GM12878 (cell line): ENCODE data around the gene FAM162B. TPM values are rescaled to one million over a fixed set of nuclear protein-coding genes. Genes with fewer than 3 reads are reported as not detected.

ENCODE experiments used
- ATAC-seq: fragments of 200-7000 bp; cut with Tn5 transposase; 3 replicates; pipeline ENCODE4 v1.9.1; 2020; ENCODE audit warnings: mild to moderate bottlenecking, moderate library complexity
- BruUV-seq: library from RNA; stranded (reverse); fragments of 400-500 nt; replicated peaks from 2 replicates; lab custom pipeline; 2021; lab: Mats Ljungman, UMichigan
- CTCF ChIA-PET: fragments of 300-600 bp; sonication (Branson Sonifier 250); formaldehyde crosslinking; extraction: SDS; loops from one replicate; lab custom pipeline; 2021; ENCODE audit warnings: inconsistent platforms; lab: Yijun Ruan, JAX
- POLR2A ChIA-PET: fragments of 350-600 bp; formaldehyde crosslinking; extraction: SDS; loops from one replicate; lab custom pipeline; 2021; ENCODE audit warnings: inconsistent platforms; lab: Charles Lee
- RAD21 ChIA-PET: fragments of 300-600 bp; sonication (Branson Sonifier 250); formaldehyde crosslinking; loops from one replicate; lab custom pipeline; 2023; ENCODE audit warnings: antibody characterized with exemption; ENCODE audit not compliant: unreplicated experiment; lab: Charles Lee
- SMC1A ChIA-PET: fragments of 300-600 bp; sonication (Branson Sonifier 250); formaldehyde crosslinking; loops from one replicate; lab custom pipeline; 2023; ENCODE audit not compliant: unreplicated experiment, uncharacterized antibody; lab: Charles Lee
- DNase-seq: peaks from one replicate; pipeline ENCODE4 v3.0.0-alpha.2; 2011; ENCODE audit warnings: low read depth, low spot score
- FAIRE-seq: peaks from 3 replicates; lab custom pipeline; 2011; peaks lifted over from hg19 to GRCh38; lab: Jason Lieb, UNC
- H2AFZ ChIP-seq: 2 replicates; pipeline ENCODE4 v1.6.0; 2011; ENCODE audit warnings: low read depth, low read length, control low read depth; ENCODE audit not compliant: control insufficient read depth
- H3K27ac ChIP-seq: 2 replicates; pipeline ENCODE4 v1.5.1; 2011; ENCODE audit warnings: control low read depth; ENCODE audit not compliant: control insufficient read depth, insufficient read depth
- H3K27me3 ChIP-seq, 2 experiments: replicated peaks in 1 of 2; 2 replicates each; pipeline versions ENCODE4 v1.6.0 to v1.6.1; 2011; ENCODE audit warnings: low read length in 1 of 2; ENCODE audit not compliant: control insufficient read depth in 2 of 2, insufficient read depth in 2 of 2
- H3K36me3 ChIP-seq, 2 experiments: 2 replicates each; pipeline ENCODE4 v1.5.1; 2011; ENCODE audit warnings: low read length in 1 of 2; ENCODE audit not compliant: control insufficient read depth in 2 of 2, insufficient read depth in 2 of 2
- H3K4me1 ChIP-seq: 2 replicates; pipeline ENCODE4 v1.6.1; 2011; ENCODE audit warnings: mild to moderate bottlenecking, low read length, moderate library complexity, mixed read lengths; ENCODE audit not compliant: control insufficient read depth, insufficient read depth
- H3K4me2 ChIP-seq: 2 replicates; pipeline ENCODE4 v1.6.0; 2011; ENCODE audit warnings: control low read depth; ENCODE audit not compliant: control insufficient read depth, insufficient read depth
- H3K4me3 ChIP-seq: fragments of 200-600 bp; sonication (generic); 2 replicates; pipeline ENCODE4 v1.5.1; 2016
- H3K79me2 ChIP-seq: 2 replicates; pipeline ENCODE4 v1.6.0; 2011; ENCODE audit warnings: low read length; ENCODE audit not compliant: control insufficient read depth, insufficient read depth
- H3K9ac ChIP-seq: 2 replicates; pipeline ENCODE4 v1.8.0; 2011; ENCODE audit warnings: low read length, control low read depth, mixed read lengths; ENCODE audit not compliant: control insufficient read depth, insufficient read depth
- H3K9me3 ChIP-seq: replicated peaks from 3 replicates; pipeline ENCODE4 v1.5.1; 2011; ENCODE audit warnings: mild to moderate bottlenecking, low read length; ENCODE audit not compliant: control insufficient read depth, insufficient read depth
- H4K20me1 ChIP-seq: 2 replicates; pipeline ENCODE4 v1.6.0; 2011; ENCODE audit not compliant: control insufficient read depth, insufficient read depth
- BCL3 ChIP-seq: IDR thresholded peaks from 2 replicates; pipeline ENCODE4 v1.6.1; 2011; ENCODE audit warnings: borderline replicate concordance, low read depth, mild to moderate bottlenecking, moderate library complexity, low read length; ENCODE audit not compliant: insufficient read depth, poor library complexity, severe bottlenecking
- DPF2 ChIP-seq: fragments of 450-650 bp; IDR thresholded peaks from 2 replicates; pipeline ENCODE4 v1.6.1; 2017; ENCODE audit warnings: mild to moderate bottlenecking
- E2F8 ChIP-seq: fragments of 450-650 bp; IDR thresholded peaks from 2 replicates; pipeline ENCODE4 v1.6.1; 2018; ENCODE audit warnings: mild to moderate bottlenecking, low read depth, moderate library complexity; ENCODE audit not compliant: partially characterized antibody
- EED ChIP-seq: sonication (generic); IDR thresholded peaks from 2 replicates; pipeline ENCODE4 v1.6.1; 2016; ENCODE audit warnings: antibody characterized with exemption, low read depth
- EGR1 ChIP-seq, 2 experiments: IDR thresholded peaks; 1 replicate in 1 of 2; 2 replicates in 1 of 2; pipeline ENCODE4 v1.6.1; 2011 to 2012; ENCODE audit warnings: low read depth in 2 of 2, low read length in 2 of 2, borderline replicate concordance in 1 of 2, mild to moderate bottlenecking in 1 of 2, moderate library complexity in 1 of 2
- ETV6 ChIP-seq, 2 experiments: fragments of 450-650 bp in 1 of 2; IDR thresholded peaks in 1 of 2; conservative IDR thresholded peaks in 1 of 2; 2 replicates each; pipeline ENCODE4 v1.6.1; 2014; ENCODE audit warnings: antibody characterized with exemption in 1 of 2, borderline replicate concordance in 1 of 2, low read depth in 1 of 2, mild to moderate bottlenecking in 1 of 2, moderate library complexity in 1 of 2
- FOS ChIP-seq: IDR thresholded peaks from 3 replicates; pipeline ENCODE4 v1.6.1; 2011; ENCODE audit warnings: borderline replicate concordance; ENCODE audit not compliant: insufficient read length; ENCODE audit errors: extremely low read depth
- FOXM1 ChIP-seq: IDR thresholded peaks from 2 replicates; pipeline ENCODE4 v1.6.1; 2012; ENCODE audit warnings: low read depth, mild to moderate bottlenecking, inconsistent platforms, low read length, moderate library complexity
- GATAD2B ChIP-seq: fragments of 450-650 bp; conservative IDR thresholded peaks from 2 replicates; pipeline ENCODE4 v1.6.1; 2017; ENCODE audit warnings: low read depth, mild to moderate bottlenecking, moderate library complexity
- MXI1 ChIP-seq: fragments of 150-350 bp; IDR thresholded peaks from 2 replicates; pipeline ENCODE4 v1.6.1; 2011; ENCODE audit warnings: low read depth, mild to moderate bottlenecking, inconsistent platforms, low read length, improper control_type of control experiment
- NFIC ChIP-seq: IDR thresholded peaks from 2 replicates; pipeline ENCODE4 v1.6.1; 2012; ENCODE audit warnings: low read depth, mild to moderate bottlenecking, inconsistent platforms, low read length, moderate library complexity
- PML ChIP-seq: IDR thresholded peaks from 2 replicates; pipeline ENCODE4 v1.6.1; 2012; ENCODE audit warnings: low read length, inconsistent platforms
- SMARCA5 ChIP-seq: fragments of 450-650 bp; IDR thresholded peaks from 2 replicates; pipeline ENCODE4 v1.6.1; 2017; ENCODE audit warnings: mild to moderate bottlenecking
- YBX1 ChIP-seq: fragments of 450-650 bp; IDR thresholded peaks from 2 replicates; pipeline ENCODE4 v1.6.1; 2016; ENCODE audit warnings: antibody characterized with exemption
- YY1 ChIP-seq: IDR thresholded peaks from 2 replicates; pipeline ENCODE4 v1.6.1; 2011; ENCODE audit warnings: low read depth, mild to moderate bottlenecking, low read length
- ZBTB4 ChIP-seq: fragments of 450-650 bp; formaldehyde crosslinking; IDR thresholded peaks from 2 replicates; pipeline ENCODE4 v1.4.0; 2022; ENCODE audit warnings: mild to moderate bottlenecking, moderate library complexity
- ZNF217 ChIP-seq: fragments of 450-650 bp; IDR thresholded peaks from 2 replicates; pipeline ENCODE4 v1.6.1; 2017; ENCODE audit warnings: antibody characterized with exemption, mild to moderate bottlenecking
- ZNF24 ChIP-seq: fragments of 450-650 bp; IDR thresholded peaks from 2 replicates; pipeline ENCODE4 v1.6.1; 2017; ENCODE audit warnings: antibody characterized with exemption, mild to moderate bottlenecking
- whole genome bisulfite sequencing: methylation state at CpG from one replicate; pipeline ENCODE4 v1.1.6; 2016; ENCODE audit warnings: low lambda C conversion rate; ENCODE audit not compliant: insufficient replicate concordance, insufficient coverage; ENCODE audit errors: missing lambda C conversion rate; 5-methylcytosine and 5-hydroxymethylcytosine counted together
- in situ Hi-C: fragments of 300-500 bp; cut with MboI; formaldehyde crosslinking; loops from 9 replicates; pipeline ENCODE4 v1.14.3; 2018; ENCODE audit warnings: mixed read lengths
- intact Hi-C: fragments of 100-400 bp; cut with micrococcal nuclease; formaldehyde crosslinking; loops from one replicate; pipeline ENCODE4 v1.14.2; 2022; ENCODE audit not compliant: unreplicated experiment
- polyA plus RNA-seq, 11 experiments: library from polyadenylated mRNA; depleted of rRNA in 4 of 11; unstranded in 6 of 11; stranded (reverse) in 5 of 11; fragments of >200 nt; fragmentation: Nextera tagmentation in 4 of 11; fragmentation: Illumina TruSeq in 1 of 11; extraction: Ambion mirVana in 4 of 11; extraction: Trizol in 1 of 11; gene quantifications; 1 replicate in 1 of 11; 2 replicates in 10 of 11; pipeline versions ENCODE4 v1.2.1 to v1.2.3, GENCODE V29; 2011 to 2016; ENCODE audit warnings: inconsistent platforms in 2 of 11, missing spikeins in 2 of 11, low read depth in 1 of 11
- total RNA-seq, 4 experiments: library from RNA; depleted of rRNA in 3 of 4; stranded (reverse); fragments of >200 nt in 3 of 4; fragmentation: Illumina TruSeq in 1 of 4; extraction: Trizol in 1 of 4; gene quantifications; 2 replicates each; pipeline versions ENCODE4 v1.2.1 to v1.2.3, GENCODE V29; 2013 to 2021

Gene FAM162B
- total and polyA plus RNA-seq, 10 of the 15 experiments (the other 5 are each of a cell fraction or from before 2014, with no cell fraction given) = not detected

GRCh38 chr6:116793224-116793623 lies 27.7 kb upstream of the FAM162B start (continued):
- TF ChIP-seq FOS = no peak
- no peak for TF ChIP-seq ZNF217
- no peak for TF ChIP-seq SMARCA5
- TF ChIP-seq EGR1 (IDR thresholded peaks at IDR 0.05; ENCODE audit: borderline replicate concordance in 1 of 2, low read depth in 2 of 2, low read length in 2 of 2) = no peak
- no peak for TF ChIP-seq E2F8
- no peak for TF ChIP-seq ETV6 (conservative IDR thresholded peaks at IDR 0.05 in 1 of 2, IDR thresholded peaks at IDR 0.05 in 1 of 2; ENCODE audit: borderline replicate concordance in 1 of 2, low read depth in 1 of 2)
- no peak for TF ChIP-seq YY1

- 7% methylated on average over 5 of the region's 5 CpGs for WGBS
- FAIRE-seq = no peak
- RAD21 ChIA-PET = no interaction called here
- no peaks in the 10 kb centered on the region for H3K79me2 ChIP-seq
- no peaks in the 10 kb centered on the region for H4K20me1 ChIP-seq
- no peak overlapping the region for H3K27ac ChIP-seq
- no peaks in the 10 kb centered on the region for H3K4me1 ChIP-seq
- CTCF ChIA-PET = interaction anchor here (1.0 kb wide), 1 partner anchor 62 kb away, joined by 4 read pairs; no protein-coding TSS in a partner anchor
- intact Hi-C loops (no loop called here), in situ Hi-C loops (loop anchor here (10.0 kb wide), 1 partner anchor 181 kb away; no protein-coding TSS in a partner anchor)
- no peak for ATAC-seq
- H3K4me3 ChIP-seq = no peak overlapping the region
- BruUV-seq = no TSS peak
- no peaks in the 10 kb centered on the region; a peak in 1 of 4 replicates for H3K27me3 ChIP-seq
- H3K36me3 ChIP-seq = no peaks in the 10 kb centered on the region
- POLR2A ChIA-PET = no interaction called here
- SMC1A ChIA-PET = interaction anchor here (1.4 kb wide), 1 partner anchor 14 kb away, joined by 3 read pairs; no protein-coding TSS in a partner anchor
- no peak for DNase-seq
- H3K9me3 ChIP-seq = no peaks in the 10 kb centered on the region
- H3K9ac ChIP-seq = no peak overlapping the region
- H2AFZ ChIP-seq = no peak overlapping the region
- H3K4me2 ChIP-seq = no peak overlapping the region
- TF ChIP-seq FOXM1 = no peak
- no peak for TF ChIP-seq ZBTB4
- TF ChIP-seq DPF2 = no peak
- TF ChIP-seq PML = no peak
- no peak for TF ChIP-seq MXI1
- TF ChIP-seq YBX1 = no peak
- TF ChIP-seq NFIC = no peak
- TF ChIP-seq BCL3 = no peak
- no peak for TF ChIP-seq GATAD2B
- TF ChIP-seq ZNF24 = no peak
- no peak for TF ChIP-seq EED
Observed at GRCh38 chr6:116783852-116784251, 18.3 kb upstream of the FAM162B start.
